ENCODE data around the gene PARVG. TPM values are rescaled to one million over a fixed set of nuclear protein-coding genes. Genes with fewer than 3 reads are reported as not detected.

PARVG gene
- total and polyA plus RNA-seq, 2 of the 8 experiments (the other 6 are each of a cell fraction or from before 2014, with no cell fraction given), result 0.37 to 1.5 TPM

GRCh38 chr22:44221710-44222475 lies 41.2 kb downstream of the PARVG start:
- Histone ChIP-seq H3K14ac (ENCODE audit: insufficient read length) (no peak overlapping the region), H3K79me2 (ENCODE audit: control insufficient read depth in 1 of 2, insufficient read depth in 2 of 2, low read length in 2 of 2) (no peaks in the 10 kb centered on the region), H2BK20ac (ENCODE audit: low read length) (no peak overlapping the region), H4K5ac (ENCODE audit: insufficient read length, low read depth, low read length) (no peak overlapping the region), H2BK15ac (ENCODE audit: low read length) (no peak overlapping the region), H3K23ac (ENCODE audit: insufficient read length) (no peak overlapping the region), H2BK12ac (ENCODE audit: low read depth, low read length) (no peak overlapping the region), H3K9me3 (ENCODE audit: insufficient read depth in 2 of 2, low read depth in 1 of 2, low read length in 1 of 2) (peaks cover 0 to 7% of the 10 kb centered on the region in 2 experiments; a peak in 1 of 4 replicates), H3K27ac (ENCODE audit: low read depth, low read length) (no peak overlapping the region), H3K27me3 (replicated peaks in 1 of 4; ENCODE audit: control insufficient read depth in 3 of 4, extremely low read depth in 1 of 4, insufficient read depth in 3 of 4, low read length in 3 of 4) (no peaks in the 10 kb centered on the region), H2AK5ac (ENCODE audit: low read depth, low read length) (no peak overlapping the region), H3K79me1 (ENCODE audit: low read depth, low read length) (no peaks in the 10 kb centered on the region), H4K8ac (ENCODE audit: extremely low read depth, insufficient read depth, low read length) (no peak overlapping the region), H3K4ac (replicated peaks; ENCODE audit: insufficient read length, low read depth, low read length) (no peak overlapping the region), H3K23me2 (ENCODE audit: low read depth, low read length) (no peaks in the 10 kb centered on the region), H3K4me3 (ENCODE audit: extremely low read depth in 1 of 4, insufficient read depth in 2 of 4, low read depth in 3 of 4, low read length in 4 of 4) (no peak overlapping the region), H3K4me1 (replicated peaks in 1 of 4; ENCODE audit: control insufficient read depth in 3 of 4, insufficient read depth in 4 of 4, low read length in 3 of 4) (no peaks in the 10 kb centered on the region), H3K56ac (replicated peaks; ENCODE audit: insufficient read length, low read depth, low read length) (no peak overlapping the region), H3K4me2 (ENCODE audit: insufficient read depth in 1 of 2, low read depth in 2 of 2, low read length in 2 of 2) (no peak overlapping the region), H2AFZ (ENCODE audit: low read length) (no peak overlapping the region), H3K9ac (replicated peaks in 1 of 4; ENCODE audit: extremely low read depth in 1 of 4, low read depth in 3 of 4, low read length in 3 of 4) (no peak overlapping the region), H3K18ac (ENCODE audit: extremely low read depth, low read length) (no peak overlapping the region), H4K91ac (replicated peaks; ENCODE audit: insufficient read length, low read length) (no peak overlapping the region), H4K20me1 (replicated peaks in 1 of 2; ENCODE audit: control insufficient read depth in 1 of 2, insufficient read depth in 2 of 2, low read length in 2 of 2) (no peaks in the 10 kb centered on the region), H2BK120ac (replicated peaks; ENCODE audit: low read depth, low read length) (no peak overlapping the region), H2BK5ac (ENCODE audit: low read depth, low read length) (no peak overlapping the region), H3K36me3 (ENCODE audit: control insufficient read depth in 2 of 4, insufficient read depth in 4 of 4, low read length in 3 of 4) (no peaks in the 10 kb centered on the region)
- TF ChIP-seq MAFK (IDR thresholded peaks at IDR 0.05; ENCODE audit: low read depth, low read length) (no peak), SIN3A (conservative IDR thresholded peaks at IDR 0.05 in 1 of 2, IDR thresholded peaks at IDR 0.05 in 1 of 2; ENCODE audit: low read depth in 1 of 2, low read length in 2 of 2) (no peak), CREB1 (IDR thresholded peaks at IDR 0.05) (no peak)
- CTCF ChIA-PET (ENCODE audit: partially characterized antibody), result interaction anchor here (0.6 to 1.7 kb wide), 3 partner anchors 10 to 227 kb away, joined by 3 to 5 read pairs (median 3); no protein-coding TSS in a partner anchor
- POLR2A ChIA-PET (ENCODE audit: partially characterized antibody), result interaction anchor here (1.4 kb wide), 1 partner anchor 14 kb away, joined by 3 read pairs; no protein-coding TSS in a partner anchor
- FAIRE-seq, result no peak
- 91% methylated on average over 11 of the region's 11 CpGs; no CpG with 5 or more reads in 1 of the 2 experiments for WGBS, 2 experiments (ENCODE audit: extremely low coverage in 1 of 2, insufficient coverage in 1 of 2, insufficient read length in 1 of 2, insufficient replicate concordance in 2 of 2, low coverage in 1 of 2, low lambda C conversion rate in 2 of 2, missing lambda C conversion rate in 1 of 2)
- peak in 1 of 2 experiments; percentile 19 for DNase-seq (ENCODE audit: low read depth in 1 of 2, low spot score in 2 of 2)
